LNCaP clone FGC (cell line): ENCODE results near the gene PTPRJ.

ENCODE experiments used
- DNase-seq: peaks from one replicate; pipeline ENCODE4 v3.0.0-alpha.2; 2011; ENCODE audit warnings: low read depth
- H3K4me3 ChIP-seq: 2 replicates; pipeline ENCODE4 v1.5.1; 2011; ENCODE audit warnings: mild to moderate bottlenecking, low read depth, low read length, control low read depth
- CTCF ChIP-seq: IDR thresholded peaks from 2 replicates; pipeline ENCODE4 v1.5.1; 2012; ENCODE audit warnings: mild to moderate bottlenecking; ENCODE audit not compliant: control insufficient read depth, insufficient read depth; ENCODE audit errors: extremely low read depth

Gene PTPRJ

GRCh38 chr11:48079596-48079995, 99.2 kb downstream of the PTPRJ start:
- no peak for DNase-seq
- TF ChIP-seq CTCF: no peak
- H3K4me3 ChIP-seq: no peak overlapping the region

- DNase-seq: no peak
- H3K4me3 ChIP-seq: no peak overlapping the region
- TF ChIP-seq CTCF: no peak
These were observed 100.0 kb downstream of the PTPRJ start for GRCh38 chr11:48080301-48080861.

- no peak for DNase-seq
- no peak overlapping the region for H3K4me3 ChIP-seq
- TF ChIP-seq CTCF: no peak
These were observed 101.0 kb downstream of the PTPRJ start for GRCh38 chr11:48081151-48082010.

- no peak for TF ChIP-seq CTCF
- no peak for DNase-seq
- no peak overlapping the region for H3K4me3 ChIP-seq
These were observed 102.4 kb downstream of the PTPRJ start for GRCh38 chr11:48082771-48083170.

GRCh38 chr11:48083421-48083820, 103.1 kb downstream of the PTPRJ start:
- no peak for DNase-seq
- no peak for TF ChIP-seq CTCF

GRCh38 chr11:48085688-48086087, 105.3 kb downstream of the PTPRJ start:
- TF ChIP-seq CTCF: no peak
- no peak overlapping the region for H3K4me3 ChIP-seq
- no peak for DNase-seq

More at GRCh38 chr11:48083421-48083820, 103.1 kb downstream of the PTPRJ start:
- no peak overlapping the region for H3K4me3 ChIP-seq
